Choroid plexus epithelial cell (primary cell): ENCODE measurements around the gene NOTCH4.
A peak's percentile ranks its signal among the peaks of the same experiment; 100 is the strongest.
"Not testable (repeated sequence)": the region's sequence is repeated elsewhere in the genome, so short reads cannot be mapped to it uniquely, and the experiment has no call there.

Experiments used
- DNase-seq: peaks from one replicate; pipeline ENCODE4 v3.0.0-alpha.2; 2010; ENCODE audit warnings: low read depth
- H3K4me3 ChIP-seq: 2 replicates; pipeline ENCODE4 v1.5.1; 2011; ENCODE audit warnings: low read depth, mild to moderate bottlenecking, control low read depth, low read length, moderate library complexity
- CTCF ChIP-seq: conservative IDR thresholded peaks from 2 replicates; pipeline ENCODE4 v1.5.1; 2011; ENCODE audit warnings: low read depth, mild to moderate bottlenecking, control low read depth, inconsistent platforms, low read length, moderate library complexity

NOTCH4 gene

GRCh38 chr6:32252331-32253009, 28.6 kb upstream of the NOTCH4 start:
- peak; percentile 3 for DNase-seq
- no peak overlapping the region for H3K4me3 ChIP-seq
- TF ChIP-seq CTCF: no peak

GRCh38 chr6:32249262-32249661, 25.4 kb upstream of the NOTCH4 start:
- no peak overlapping the region for H3K4me3 ChIP-seq
- DNase-seq: no peak
- no peak for TF ChIP-seq CTCF

- TF ChIP-seq CTCF: no peak
- no peak overlapping the region for H3K4me3 ChIP-seq
- DNase-seq: no peak
Observed at GRCh38 chr6:32247401-32247800, 23.5 kb upstream of the NOTCH4 start.

GRCh38 chr6:32244946-32245398, 21.1 kb upstream of the NOTCH4 start:
- peak; percentile 84 for DNase-seq
- H3K4me3 ChIP-seq: peak overlapping the region; percentile 18
- peak; percentile 92 for TF ChIP-seq CTCF

- no peak overlapping the region for H3K4me3 ChIP-seq
- TF ChIP-seq CTCF: no peak
- no peak for DNase-seq
Observed at GRCh38 chr6:32244270-32244669, 20.4 kb upstream of the NOTCH4 start.

GRCh38 chr6:32242318-32242813, 18.5 kb upstream of the NOTCH4 start:
- not testable (repeated sequence) for H3K4me3 ChIP-seq, DNase-seq

- DNase-seq: no peak
- peak; percentile 19 for TF ChIP-seq CTCF
Observed at GRCh38 chr6:32240686-32241085, 16.8 kb upstream of the NOTCH4 start.

More at GRCh38 chr6:32240686-32241085, 16.8 kb upstream of the NOTCH4 start:
- H3K4me3 ChIP-seq: no peak overlapping the region
